ENCODE results near the gene PNPLA2.

The PNPLA2 gene

DNA sequence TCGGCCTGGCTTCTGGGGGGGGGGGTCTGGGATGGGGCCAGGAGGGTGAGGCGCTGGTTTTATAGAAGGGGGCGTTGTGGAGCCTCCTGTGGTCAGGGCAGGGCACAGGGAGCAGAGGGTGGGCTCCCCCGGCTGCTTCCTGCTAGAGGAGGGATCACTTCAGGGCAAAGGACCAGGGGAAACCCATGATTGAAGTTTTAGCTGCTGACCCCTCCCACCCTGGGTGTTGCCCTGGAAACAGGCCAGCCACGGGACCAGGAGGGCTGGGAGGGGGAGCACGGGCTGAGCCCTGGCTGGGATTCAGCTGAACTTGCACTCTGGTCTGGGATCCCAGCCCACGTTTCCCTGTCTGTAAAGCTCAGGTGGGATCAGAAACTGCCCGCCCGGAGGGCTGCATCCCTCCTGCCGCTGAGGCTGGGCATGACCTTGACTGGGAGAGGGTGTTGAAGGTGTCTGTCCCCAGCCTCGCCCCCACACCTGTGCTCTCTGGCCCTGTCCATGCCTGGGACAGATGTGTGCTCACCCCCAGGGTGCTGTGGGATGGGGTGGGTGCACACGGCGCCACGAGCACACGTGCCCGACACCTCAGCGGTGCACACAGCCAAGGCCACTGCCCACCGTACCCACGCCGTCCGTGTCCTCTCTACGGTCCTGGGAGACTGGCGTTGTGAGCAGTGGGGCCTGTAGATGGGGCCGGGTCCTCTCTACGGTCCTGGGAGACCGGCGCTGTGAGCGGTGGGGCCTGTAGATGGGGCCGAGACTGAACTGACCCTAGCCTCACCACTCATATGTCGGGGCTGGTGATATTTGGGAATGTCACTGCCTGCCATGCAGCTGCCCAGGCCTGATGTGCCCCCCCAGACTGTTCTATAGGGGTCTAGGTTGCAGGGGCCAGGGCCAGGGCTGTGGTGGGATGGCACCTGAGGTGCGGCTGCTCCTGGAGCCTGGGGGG lies 26.3 kb downstream of the PNPLA2 start:
- DNase-seq (ENCODE audit: low spot score): no peak

DNA sequence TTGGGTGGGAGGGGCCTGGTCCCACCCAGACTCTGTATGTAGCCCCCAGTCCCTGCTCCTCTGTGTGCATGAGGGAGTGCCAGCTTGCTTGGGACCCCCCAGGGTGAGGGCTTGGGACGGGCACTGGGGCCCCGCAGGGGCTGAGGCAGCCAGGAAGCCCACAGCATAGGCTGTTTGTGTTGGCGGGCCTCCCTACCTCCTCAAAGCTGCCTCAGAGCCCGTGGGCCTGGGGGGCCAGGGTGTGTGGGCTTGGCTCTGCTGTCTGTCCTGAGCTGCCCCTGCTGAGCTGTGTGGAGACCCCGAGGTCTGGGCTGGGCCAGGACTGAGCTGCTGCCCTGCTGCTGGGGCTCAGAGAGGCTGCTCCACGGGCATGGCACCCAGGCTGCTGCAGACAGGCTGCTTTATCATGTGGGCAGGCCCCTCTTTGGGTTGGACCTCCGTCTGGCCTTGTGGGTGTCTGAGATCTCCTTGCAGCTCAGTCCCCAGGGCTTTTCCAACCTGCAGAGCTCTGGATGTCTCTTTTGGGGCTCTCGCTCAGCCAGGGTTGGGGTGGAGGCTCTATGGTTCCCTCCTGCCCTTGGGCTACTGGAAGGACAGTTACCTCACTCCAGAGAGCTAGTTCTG lies 27.3 kb downstream of the PNPLA2 start:
- DNase-seq (ENCODE audit: low spot score): no peak

DNA sequence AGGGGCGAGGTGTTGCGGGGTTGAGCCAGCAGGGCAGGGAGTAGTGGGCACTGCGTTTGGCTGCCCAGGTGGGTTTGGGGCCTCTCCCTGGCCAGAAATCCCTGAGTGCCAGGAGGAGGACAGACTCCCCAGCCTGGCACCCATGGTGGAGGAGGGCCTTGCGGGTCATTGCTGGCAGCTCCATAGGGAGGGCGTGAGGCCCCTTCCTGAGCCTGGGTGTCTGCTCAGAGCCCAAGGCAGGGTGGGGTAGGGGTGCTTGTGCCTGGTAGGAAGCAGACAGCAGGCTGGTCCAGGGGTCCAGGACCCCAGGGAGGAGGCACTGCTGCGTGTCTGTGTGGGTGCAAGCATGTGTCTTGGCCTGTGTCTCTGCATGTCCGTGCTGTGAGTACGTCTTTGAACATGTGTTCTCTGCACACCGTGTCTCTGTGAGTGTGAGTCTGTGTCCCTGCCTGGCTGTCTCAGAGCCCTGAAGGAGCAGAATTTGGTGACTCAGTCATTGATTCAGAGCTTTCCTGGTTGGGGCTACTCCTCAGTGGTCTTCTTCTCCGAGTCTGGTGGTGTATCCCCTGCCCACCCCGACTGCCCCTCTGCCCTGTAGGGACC lies 27.9 kb downstream of the PNPLA2 start:
- no peak for DNase-seq (ENCODE audit: low spot score)

DNA sequence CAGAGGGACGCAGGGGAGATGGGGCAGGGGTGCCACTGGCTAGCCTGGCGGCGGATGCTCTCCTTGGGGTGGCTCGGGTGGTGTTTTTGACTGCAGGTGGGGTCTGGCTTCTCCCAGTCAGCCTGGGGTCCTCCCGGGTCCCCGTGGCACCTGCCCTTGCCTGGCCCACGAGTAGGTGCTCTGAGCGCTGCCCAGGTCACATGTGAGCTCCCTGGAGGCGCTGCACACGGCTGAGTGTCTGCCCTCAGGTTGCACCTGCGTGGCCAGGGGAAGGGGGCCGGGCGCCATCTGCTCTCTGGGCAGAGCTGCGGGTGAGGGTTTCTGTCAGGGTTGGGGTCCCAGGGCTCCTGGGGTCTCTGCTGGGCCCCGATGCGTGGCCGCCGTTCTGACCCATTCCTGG lies 29.2 kb downstream of the PNPLA2 start:
- no peak for DNase-seq (ENCODE audit: low spot score)

DNA sequence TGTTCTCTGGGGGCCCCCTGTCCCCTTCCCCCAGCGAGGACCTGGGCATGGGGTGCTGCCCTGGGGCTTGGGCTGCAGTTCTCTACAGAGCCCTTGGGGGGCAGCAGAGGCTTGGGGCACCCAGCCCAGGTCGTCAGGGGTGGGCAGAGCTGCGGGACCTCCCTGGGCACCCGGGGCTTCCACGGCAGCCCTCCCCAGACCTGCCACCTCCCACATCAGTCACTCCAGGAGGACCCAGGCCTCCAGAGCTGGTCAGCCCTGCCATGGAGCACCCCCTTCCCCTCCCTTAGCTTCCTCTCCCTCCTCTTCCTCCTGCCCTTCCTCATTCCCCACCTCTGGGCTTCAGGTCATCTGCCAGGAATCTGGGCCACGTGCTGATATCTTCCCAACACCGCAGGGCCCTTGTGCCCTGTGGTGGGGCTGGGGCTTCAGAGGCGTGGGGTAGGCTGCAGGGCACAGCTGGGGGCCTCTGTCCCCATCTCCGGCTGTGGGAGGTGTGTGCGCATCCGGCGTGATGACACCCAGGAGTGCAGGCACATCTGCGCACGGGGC lies 29.7 kb downstream of the PNPLA2 start:
- DNase-seq (ENCODE audit: low spot score): no peak

DNA sequence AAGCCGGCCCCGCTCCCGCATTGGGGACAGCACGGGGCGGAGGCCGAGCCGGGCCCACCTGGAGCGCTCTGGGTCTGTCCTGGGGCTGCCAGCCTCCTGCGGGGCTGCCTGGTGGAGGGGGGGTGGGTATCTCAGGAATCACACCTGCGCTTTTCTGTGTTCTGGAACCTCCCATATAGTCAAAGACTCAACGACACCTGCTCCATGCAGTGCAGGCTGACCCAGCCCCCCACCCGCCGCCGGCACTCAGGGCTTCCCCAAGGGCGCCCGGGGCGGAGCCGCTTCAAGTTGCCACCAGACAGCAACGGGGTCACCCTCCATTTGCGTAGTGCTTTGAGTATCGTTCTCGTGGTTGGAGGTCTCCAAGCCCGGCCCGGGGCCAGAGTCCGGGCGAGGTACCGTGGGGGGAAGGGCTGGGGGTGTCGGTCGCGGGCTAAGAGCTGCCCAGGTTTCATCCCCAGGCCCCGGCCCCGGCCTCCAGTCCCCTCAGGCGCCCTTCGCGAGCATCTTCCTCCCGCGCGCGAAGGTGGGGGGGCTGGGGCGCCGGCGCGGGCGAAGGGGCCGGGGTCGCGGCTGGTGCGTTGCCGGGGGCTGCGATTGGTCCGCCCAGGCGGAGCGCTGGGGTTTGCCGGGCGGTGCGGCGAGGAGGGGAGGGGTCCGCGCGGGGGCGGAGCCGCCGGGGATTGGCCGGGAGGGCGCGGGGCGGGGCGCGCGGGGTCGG lies 30.6 kb downstream of the PNPLA2 start:
- no peak for DNase-seq (ENCODE audit: low spot score)

DNA sequence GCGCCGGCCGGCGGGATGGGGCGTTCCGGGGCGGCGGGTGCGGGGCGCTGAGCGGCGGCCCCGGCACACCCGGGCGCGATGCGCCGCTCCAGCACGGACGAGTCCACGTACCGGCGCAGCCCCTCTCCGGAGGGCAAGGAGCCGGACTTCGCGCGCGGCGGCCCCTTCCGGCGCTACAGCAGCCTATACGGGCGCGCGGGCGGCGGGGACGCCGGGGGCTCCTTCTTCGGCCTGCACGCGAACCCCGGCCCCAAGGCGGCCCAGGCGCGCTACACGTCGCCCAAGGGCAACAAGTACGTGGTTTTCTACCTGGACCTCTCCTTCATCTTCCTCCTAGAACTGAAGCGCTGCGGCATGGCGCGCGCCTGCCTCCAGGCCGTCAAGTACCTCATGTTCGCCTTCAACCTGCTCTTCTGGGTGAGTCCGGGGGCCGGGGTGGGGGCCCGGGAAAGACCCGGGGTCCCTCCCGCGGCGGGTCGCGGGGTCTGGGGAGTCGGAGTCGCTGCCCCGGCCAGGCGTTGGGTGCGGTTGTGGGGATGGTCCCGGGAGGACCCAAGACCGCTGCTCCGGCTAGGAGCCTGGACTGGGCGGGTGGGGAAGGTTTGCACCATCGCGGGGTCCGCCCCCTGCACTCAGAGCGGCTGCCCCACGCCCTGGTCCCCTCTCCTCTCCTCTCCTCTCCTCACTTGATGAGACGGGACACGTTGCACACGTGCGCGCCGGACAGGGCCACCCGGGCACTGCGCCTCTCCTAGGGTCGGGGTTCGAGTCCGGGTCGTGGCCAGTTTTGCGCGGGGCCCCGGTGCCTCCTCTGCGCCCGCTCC lies 31.4 kb downstream of the PNPLA2 start:
- DNase-seq (ENCODE audit: low spot score): no peak

DNA sequence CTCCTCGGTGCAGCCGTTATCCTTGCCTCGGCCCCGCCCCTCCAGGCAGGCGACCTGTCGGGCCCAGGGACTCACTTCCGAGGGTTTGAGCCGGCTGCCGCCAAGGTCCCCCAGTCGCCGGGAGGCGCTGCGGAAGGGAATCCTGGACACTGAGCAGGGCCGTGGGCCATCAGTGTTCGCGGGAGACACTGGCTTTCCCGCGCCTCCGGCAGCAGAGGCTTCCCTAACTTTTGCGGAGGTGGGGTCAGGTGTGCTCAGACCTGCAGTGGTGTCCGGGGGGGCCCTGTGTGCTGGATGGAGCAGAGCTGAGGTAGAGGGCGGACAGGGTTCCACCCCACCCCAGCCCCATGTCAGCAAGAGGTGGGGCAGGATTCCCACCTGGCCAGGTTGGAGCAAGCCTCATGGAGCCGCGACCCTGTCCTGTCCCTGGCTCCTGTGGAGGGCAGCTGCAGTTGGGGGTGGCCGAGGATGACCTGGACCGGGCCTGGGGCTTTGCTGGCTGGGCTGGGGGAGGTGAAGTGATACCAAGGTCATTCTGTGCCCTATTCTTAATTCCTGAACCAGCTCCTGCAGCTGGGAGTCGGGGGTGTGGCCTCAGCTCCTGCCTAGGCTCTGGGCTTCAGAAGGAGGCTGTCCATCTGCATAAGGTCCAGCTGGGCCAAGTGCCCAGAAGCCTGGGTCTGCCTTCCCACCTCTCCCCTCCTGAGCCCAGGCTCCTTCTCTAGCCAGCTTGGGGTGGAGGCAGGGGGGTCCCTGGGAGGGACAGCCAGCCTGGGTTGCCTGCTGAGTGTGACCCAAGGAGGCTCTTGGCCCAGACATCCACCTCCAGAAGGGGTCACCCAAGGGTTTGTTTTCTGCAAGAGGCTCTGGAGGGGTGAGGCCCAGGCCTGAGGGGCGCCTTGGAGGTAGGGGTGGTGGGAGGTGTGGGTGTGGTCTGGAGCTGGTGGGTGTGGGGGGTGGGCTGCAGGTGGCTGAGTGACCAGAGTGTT lies 32.4 kb downstream of the PNPLA2 start:
- DNase-seq (ENCODE audit: low spot score): no peak

DNA sequence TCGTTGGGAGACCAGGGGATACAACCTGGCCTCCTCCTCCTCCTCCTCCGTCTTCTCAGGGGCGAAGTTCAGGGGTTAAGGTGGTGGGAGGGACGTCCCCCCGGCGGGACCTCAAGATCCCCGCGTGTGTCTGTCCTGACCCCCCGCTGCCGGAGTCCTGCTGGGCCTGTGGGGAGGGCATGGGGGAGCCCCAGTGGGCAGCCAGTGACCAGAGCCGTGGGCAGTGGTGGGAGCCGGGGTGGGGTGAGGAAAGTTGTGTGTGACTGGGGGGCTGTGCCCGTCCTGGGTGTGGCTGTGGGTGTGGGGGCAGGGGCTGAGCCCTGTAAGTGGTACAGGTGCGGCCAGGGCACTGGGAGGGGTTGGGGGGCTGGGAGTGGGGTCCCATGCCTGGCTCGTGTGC lies 34.0 kb downstream of the PNPLA2 start:
- DNase-seq (ENCODE audit: low spot score): no peak

DNA sequence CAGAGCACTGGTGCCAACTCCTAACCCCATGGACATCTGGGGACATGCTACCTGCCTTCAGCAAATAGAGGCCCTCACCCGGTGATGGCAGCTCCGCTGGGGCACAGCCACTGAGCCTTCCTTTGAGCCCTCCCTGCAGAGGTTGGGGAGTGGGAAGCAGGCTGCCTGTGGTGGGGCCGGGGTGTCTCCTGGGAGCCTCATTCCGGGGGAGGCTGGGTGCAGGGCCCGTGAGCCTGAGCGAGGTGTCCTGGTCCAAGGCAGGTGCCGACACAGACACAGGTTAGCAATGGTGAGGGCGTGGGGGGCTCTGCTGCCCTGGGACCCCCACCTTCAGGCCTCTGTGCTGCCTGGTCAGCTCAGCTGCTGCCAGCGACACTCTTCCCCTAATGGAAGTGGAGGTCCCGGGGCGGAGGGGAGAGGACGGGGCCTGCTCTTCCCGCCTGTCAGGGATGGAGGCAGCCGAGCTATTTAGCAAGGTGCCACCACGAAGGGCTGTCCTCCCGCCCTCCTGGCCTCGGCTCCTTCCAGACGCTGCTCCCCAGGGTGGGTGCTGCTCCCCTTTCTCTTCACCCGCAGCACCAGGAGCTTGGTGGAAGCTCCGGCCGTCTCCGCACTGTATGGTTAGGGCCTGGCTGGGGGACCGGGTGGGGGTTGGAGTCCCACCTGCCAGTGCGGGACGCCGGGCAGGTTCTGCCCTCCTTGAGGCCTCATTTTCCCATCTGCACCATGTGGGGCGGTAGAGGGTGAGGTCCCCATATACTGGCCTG lies 35.2 kb downstream of the PNPLA2 start:
- DNase-seq (ENCODE audit: low spot score): no peak

DNA sequence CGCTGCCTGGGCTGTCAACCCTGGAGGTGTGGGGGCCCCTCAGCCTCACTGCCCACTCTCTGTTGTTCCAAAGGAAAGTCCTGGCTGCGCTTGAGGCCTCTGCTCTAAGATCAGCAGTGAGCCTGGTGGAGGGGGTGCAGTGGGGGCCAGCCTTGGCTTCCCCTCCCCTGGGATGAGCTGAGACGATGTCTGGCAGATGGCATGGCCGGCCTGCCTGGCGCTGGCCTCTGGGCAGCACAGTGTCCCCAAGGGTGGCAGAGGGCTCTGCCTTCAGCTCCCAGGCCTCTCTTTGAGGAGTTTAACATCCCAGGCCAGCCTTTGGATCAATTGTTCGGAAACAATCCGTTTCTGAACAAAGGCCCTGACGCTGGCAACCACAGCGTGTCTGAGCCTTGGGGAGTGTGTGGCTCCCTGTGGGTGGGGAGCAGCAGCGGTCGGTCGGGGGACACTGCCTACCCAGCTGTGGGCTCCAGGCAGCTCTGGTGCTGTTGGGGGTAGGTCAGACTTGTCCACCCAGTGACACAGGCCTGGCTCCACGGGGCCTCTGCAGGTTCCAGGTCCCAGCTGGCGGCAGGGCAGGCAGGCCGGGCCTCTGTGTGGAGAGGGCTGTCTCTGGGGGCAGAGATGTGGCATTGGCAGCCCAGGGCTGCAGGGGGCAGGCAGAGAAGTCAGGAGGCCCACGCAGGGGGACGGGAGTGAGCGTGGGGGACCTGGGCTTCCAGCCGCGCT lies 36.1 kb downstream of the PNPLA2 start:
- DNase-seq (ENCODE audit: low spot score): no peak

DNA sequence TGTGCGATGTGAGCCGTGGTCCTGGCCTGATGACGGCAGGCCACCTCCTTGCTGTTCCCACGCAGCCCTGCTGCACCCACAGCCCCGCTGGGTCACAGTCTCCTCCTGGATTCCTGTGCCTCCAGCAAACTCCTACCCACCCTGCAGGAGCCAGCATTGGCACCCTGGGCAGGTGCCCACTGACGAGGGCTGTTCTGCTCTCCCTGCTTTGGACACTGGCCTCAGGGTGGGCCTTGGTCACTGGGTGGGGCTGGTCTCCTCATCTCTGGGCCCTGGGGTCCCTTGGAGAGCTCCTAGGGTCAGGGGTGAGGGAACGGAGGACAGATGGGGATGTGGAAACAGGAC lies 36.6 kb downstream of the PNPLA2 start:
- DNase-seq (ENCODE audit: low spot score): no peak

DNA sequence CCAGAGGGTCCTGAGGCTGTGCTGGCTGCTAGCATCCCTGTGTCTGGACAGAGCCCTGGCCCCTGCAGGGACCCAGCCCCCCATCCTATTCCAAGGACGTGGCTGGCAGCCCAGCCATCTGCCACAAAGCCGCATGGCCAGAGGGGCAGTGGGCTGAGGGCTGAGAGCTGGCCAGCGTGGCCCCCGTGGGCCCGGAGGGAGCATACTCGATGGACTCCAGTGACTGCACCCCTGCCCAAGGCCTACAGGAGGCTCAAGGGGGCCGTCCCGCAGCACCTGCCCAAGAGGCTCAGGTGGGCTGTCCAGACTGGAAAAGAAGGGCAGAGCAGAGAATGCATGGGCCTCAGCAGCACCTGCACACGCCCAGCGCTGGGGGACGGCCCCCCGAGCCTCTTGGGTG lies 37.1 kb downstream of the PNPLA2 start:
- DNase-seq (ENCODE audit: low spot score): no peak

DNA sequence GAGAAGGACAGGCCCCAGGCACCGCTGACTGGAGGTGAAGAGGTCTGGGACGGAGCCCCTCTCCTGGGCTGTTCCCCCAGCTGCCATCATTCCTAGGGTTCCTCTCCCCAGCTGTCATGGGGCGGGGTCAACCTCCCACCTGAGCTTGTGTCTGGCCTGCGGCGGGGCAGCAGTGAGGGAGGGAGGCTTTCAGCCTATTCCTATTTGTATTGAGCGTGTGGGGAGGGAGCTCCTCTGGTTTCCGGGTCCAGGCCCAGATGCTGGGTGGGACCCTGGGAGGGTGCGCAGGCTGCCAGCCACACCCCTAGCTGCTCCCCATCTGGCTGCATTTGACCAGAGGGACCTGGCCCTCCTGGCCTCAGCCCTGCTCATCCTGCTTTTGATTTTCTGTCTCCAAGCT lies 37.7 kb downstream of the PNPLA2 start:
- no peak for DNase-seq (ENCODE audit: low spot score)

DNA sequence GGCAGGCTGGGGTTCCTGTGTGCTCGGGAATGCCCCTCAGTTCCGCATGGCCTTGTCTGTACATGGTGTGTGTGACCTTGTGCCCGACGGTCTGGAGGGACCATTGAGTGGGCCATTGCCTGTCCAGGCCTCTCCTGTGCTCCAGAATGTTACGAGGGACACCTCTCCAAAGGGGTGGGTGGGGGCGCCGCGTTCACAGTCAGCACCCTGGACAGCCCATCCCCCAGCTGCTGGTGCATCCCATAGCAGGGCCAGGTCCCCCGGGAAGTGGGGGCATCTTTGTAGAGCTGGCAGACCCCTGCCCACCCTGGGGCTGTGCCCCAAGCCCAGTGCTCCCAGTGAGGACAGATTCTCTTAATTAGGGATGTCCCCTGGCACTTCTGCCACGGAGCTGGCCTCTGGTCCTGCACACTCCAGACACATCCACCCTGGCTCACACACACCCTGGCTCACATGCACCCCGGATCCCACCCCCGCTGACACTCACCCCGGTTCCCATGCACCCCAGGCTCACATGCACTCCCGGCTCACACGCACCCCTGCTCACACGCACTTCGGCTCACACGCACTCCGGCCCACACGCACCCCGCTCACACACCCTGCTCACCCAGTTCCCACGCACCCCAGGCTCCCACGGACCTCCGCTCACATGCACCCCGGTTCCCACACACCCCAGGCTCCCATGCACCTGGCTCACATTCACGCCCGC lies 39.5 kb downstream of the PNPLA2 start:
- no peak for DNase-seq (ENCODE audit: low spot score)

DNA sequence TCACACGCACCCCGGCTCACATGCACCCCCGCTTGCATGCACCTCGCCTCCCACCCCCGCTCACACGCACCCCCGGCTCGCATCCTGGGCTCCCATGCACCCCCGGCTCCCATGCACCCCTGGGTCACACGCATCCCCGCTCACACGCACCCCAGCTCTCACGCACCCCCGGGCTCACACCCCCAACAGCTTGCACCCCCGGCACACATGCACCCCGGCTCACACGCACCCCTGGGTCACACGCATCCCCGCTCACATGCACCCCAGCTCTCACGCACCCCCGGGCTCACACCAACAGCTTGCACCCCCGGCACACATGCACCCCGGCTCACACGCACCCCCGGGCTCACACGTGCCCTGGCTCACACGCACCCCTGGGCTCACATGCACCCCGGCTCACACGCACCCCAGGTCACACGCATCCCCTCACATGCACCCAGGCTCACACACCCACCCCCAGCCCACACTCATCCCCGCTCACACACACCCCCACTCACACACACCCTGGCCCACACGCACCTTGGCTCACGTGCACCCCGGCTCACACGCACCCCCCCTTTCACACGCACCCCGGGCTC lies 40.1 kb downstream of the PNPLA2 start:
- no peak for DNase-seq (ENCODE audit: low spot score)

DNA sequence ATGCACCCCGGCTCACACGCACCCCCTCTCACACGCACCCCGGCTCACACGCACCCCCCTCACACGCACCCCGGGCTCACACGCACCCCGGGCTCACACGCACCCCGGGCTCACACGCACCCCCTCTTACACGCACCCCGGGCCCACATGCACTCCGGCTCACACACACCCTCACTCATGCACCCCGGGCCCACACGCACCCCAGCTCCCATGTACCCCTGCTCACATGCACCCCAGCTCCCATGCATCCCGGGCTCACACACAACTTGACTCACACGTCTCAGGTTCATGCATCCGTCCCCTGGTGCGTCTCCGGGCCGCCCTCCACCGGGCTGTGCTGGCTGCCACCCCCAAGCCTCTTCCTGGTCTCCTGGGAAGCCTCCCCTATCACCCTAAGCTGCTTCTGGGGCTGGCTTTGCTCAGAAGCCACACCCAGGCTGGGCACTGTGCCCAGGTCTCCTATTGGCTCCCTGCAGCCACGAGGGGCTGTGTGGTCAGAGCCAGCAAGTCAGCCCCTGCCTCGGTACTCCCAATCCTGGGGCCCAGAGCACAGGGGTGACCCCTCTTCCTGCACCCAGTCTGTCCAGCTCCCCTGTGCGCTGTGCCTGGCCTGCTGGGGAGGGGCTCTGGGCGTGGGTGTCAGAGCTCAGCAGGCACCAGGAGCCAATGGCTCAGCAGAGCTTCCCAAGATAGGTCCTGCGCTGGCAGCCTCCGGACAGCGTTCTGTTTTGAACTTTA lies 40.8 kb downstream of the PNPLA2 start:
- DNase-seq (ENCODE audit: low spot score): peak; percentile 64

Data from SW480 (cell line).